GM19463 (cell line): ENCODE results near the gene ANTXR1.

Source experiments
- ATAC-seq: cut with Tn5 transposase; IDR thresholded peaks from one replicate; pipeline ENCODE4 v1.9.1; 2021; ENCODE audit warnings: mild to moderate bottlenecking, moderate library complexity; ENCODE audit not compliant: unreplicated experiment

Gene ANTXR1

GRCh38 chr2:69001879-69002278 is 11.1 kb upstream of the ANTXR1 start:
- no peak for ATAC-seq

- ATAC-seq, result no peak
Measured at GRCh38 chr2:69003731-69004130, 9.2 kb upstream of the ANTXR1 start.

GRCh38 chr2:69007169-69007568 is 5.8 kb upstream of the ANTXR1 start:
- ATAC-seq, result no peak

GRCh38 chr2:69007603-69008002 is 5.4 kb upstream of the ANTXR1 start:
- no peak for ATAC-seq

GRCh38 chr2:69010437-69011194 is 2.4 kb upstream of the ANTXR1 start:
- no peak for ATAC-seq

GRCh38 chr2:69011611-69012157 is 1.3 kb upstream of the ANTXR1 start:
- no peak for ATAC-seq

GRCh38 chr2:69012310-69013141 is 453 bp upstream of the ANTXR1 start:
- ATAC-seq, result peak; percentile 79

GRCh38 chr2:69013840-69014821 is 1.2 kb downstream of the ANTXR1 start:
- no peak for ATAC-seq

GRCh38 chr2:69017080-69017479 is 4.1 kb downstream of the ANTXR1 start:
- no peak for ATAC-seq

GRCh38 chr2:69017835-69018234 is 4.9 kb downstream of the ANTXR1 start:
- no peak for ATAC-seq

- ATAC-seq, result no peak
Measured at GRCh38 chr2:69018678-69019095, 5.7 kb downstream of the ANTXR1 start.

GRCh38 chr2:69020496-69021426 is 7.8 kb downstream of the ANTXR1 start:
- no peak for ATAC-seq

- no peak for ATAC-seq
Measured at GRCh38 chr2:69021727-69022126, 8.7 kb downstream of the ANTXR1 start.

GRCh38 chr2:69022548-69022947 is 9.6 kb downstream of the ANTXR1 start:
- ATAC-seq, result no peak

- no peak for ATAC-seq
Measured at GRCh38 chr2:69023236-69023635, 10.3 kb downstream of the ANTXR1 start.

- ATAC-seq, result no peak
Measured at GRCh38 chr2:69026026-69026425, 13.0 kb downstream of the ANTXR1 start.

- ATAC-seq, result no peak
Measured at GRCh38 chr2:69026691-69027459, 13.9 kb downstream of the ANTXR1 start.

- no peak for ATAC-seq
Measured at GRCh38 chr2:69030800-69031428, 17.9 kb downstream of the ANTXR1 start.
